Glomerular endothelial cell (primary cell): ENCODE results near the gene GPHA2. TPM values are rescaled to one million over a fixed set of nuclear protein-coding genes. Genes with fewer than 3 reads are reported as not detected.

ENCODE experiments used
- DNase-seq: peaks from one replicate; pipeline ENCODE4 v3.0.0-alpha.2; 2011; ENCODE audit warnings: low read depth, low spot score; ENCODE audit errors: extremely low read depth
- total RNA-seq: library from RNA; depleted of rRNA; stranded (reverse); fragments of >200 nt; gene quantifications from 2 replicates; pipeline ENCODE4 v1.2.3, GENCODE V29; 2015

GPHA2 gene
- total RNA-seq, 1 donor from 2014 or later = not detected

DNA sequence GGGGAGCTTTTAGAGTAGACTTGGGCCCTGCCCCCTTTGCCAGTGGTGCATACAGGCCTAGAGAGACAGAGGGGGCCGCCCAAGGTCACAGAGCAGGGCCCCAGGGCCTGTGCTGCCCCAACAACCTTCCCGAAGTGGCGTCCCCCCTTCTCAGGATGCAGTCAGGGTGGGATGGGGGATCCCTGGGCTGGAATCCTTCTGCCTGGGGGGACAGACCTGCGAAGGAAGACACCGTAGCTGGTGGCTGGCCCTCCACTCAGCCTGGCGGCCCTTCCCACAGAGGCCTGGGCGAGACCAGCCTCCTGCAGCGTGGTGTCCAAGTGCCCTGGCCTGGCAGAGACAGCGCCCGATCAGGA lies 42.9 kb downstream of the GPHA2 start:
- DNase-seq = no peak

DNA sequence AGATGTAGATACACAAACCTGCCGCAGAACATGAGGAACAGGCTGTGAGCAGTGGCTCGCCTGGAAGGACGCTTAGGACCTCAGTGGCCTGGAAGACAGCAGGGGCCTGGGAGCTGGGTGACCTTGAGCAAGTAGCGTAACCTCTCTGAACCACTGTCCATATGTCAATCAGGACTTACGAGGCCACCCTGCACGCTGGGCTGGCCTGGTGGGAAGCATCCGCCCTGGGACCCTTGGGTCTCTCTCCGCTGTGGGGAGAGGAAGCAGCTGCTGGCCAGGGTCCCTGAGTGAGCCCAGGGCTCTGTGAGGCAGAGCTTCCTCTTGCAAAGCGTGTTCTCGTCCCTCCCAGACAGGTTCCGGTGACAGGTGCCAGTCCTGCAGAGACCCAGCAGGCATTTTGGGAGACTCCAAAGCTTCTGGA lies 43.3 kb downstream of the GPHA2 start:
- no peak for DNase-seq

DNA sequence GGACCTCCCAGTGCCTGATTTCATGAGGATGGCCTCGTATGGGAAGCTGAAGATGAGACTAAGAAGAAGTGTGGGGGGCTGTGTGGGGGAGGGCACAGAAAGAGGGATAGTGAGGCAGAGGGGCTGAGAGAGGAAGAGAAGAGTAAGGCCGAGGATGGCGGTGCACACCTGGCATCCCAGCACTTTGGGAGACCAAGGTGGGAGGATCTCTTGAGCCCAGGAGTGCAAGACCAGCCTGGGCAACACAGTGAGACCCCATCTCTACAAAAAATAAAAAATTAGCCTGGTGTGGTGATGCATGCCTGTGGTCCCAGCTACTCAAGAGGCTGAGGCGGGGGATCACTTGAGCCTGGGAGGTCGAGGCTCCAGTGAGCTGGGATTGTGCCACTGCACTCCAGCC lies 43.8 kb downstream of the GPHA2 start:
- DNase-seq = no peak

DNA sequence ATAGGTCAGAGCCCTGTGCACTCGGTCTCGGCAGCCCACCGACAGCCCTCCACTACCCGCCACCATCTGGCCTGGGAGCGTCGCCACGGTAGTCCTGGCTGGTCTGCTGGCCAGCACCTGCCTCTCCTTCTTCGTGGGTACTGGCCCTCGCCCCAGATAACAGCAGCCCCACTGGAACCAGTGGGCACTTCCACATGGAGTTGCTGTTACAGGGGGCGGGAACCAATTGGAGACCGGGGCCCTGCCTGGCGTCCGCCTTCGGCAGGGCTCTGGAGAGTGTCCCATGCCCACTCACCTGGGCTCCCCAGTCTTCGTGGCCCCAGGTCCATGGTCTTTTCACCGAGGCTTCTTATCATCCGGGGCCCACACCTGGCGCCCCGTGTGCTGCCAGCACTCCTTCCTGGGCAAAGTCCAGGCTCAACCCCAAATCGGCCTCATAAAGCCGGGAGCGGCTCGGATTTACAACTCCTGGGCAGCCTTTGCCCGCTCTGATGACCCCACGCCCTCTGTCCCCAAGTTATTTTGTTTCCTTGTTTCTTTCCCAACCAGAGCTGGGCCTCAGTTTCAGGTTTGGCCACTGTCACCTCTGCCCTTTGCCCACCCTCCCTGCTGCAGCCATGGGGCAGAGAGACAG lies 44.4 kb downstream of the GPHA2 start:
- no peak for DNase-seq

DNA sequence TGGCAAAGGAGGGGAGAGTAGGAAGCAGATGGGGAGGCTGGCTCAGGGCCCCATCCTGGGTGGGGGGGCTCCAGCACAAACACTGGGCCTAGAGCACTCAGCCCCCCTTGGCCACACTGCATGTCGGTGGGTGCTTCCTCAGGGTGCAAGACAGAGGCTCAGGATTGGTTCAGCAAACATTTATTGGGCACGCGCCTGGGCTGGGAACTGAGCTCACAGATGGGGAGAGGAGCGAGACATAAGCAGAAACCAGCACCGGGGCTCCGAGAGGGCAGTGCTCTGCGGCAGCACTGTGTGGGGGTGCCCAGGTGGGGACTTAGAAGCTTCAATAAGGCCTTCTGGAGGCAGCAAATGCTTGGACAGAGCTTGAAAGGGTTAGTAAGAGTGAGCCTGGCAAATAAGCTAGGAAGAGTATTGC lies 45.2 kb downstream of the GPHA2 start:
- no peak for DNase-seq

DNA sequence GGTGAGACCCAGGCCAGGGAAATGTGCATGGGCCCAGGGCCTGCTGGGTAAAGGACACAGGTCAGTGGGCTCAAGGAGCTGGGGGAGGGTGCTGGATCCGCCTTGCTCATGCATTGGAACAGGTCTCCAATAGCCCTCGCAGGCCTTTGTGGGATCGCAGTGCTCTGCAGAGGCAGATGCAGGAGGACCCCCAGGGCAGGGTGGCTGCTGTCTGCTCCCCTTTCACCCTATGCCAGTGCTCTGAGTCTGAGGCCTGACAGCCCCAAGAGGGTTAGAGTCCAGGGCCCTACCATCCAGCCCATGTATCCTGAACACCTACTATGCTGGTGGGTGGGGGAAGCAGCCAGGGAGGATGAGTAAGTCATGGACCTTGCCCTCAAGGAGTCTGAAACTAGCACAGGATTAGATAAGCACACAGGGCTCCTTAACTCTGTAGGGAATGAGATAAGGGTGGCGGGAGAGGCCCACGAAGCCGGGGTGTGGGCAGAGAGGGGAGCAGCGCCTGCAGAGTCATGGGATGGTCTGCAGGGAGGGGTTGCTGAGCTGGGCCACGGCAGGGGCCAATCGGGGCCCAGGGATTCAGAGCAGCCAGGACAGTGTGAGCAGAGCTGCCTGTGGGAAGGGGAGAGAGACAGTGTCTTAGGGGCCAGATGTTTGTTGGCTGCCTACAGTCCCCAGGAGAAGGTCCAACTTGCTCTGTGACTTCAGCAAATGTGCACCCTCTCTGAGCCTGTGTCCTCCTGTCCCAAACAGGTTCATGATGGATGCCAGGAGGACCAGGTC lies 46.8 kb downstream of the GPHA2 start:
- no peak for DNase-seq

DNA sequence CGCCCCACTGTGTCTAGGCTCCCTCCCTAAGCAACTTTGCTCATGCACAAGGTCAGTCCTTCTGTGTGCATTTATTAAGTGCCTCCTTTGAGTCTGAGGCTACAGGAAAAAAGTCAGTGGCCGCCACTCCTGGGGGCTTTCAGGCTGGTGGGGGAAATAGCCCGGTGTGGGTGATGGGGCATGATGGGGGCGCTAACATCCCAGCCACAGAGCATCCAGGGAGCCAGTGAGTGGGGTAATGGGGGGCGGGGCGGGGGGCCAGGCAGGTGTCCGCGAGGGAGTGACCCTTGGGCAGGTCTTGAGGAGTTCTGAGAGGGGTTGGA lies 47.3 kb downstream of the GPHA2 start:
- no peak for DNase-seq

DNA sequence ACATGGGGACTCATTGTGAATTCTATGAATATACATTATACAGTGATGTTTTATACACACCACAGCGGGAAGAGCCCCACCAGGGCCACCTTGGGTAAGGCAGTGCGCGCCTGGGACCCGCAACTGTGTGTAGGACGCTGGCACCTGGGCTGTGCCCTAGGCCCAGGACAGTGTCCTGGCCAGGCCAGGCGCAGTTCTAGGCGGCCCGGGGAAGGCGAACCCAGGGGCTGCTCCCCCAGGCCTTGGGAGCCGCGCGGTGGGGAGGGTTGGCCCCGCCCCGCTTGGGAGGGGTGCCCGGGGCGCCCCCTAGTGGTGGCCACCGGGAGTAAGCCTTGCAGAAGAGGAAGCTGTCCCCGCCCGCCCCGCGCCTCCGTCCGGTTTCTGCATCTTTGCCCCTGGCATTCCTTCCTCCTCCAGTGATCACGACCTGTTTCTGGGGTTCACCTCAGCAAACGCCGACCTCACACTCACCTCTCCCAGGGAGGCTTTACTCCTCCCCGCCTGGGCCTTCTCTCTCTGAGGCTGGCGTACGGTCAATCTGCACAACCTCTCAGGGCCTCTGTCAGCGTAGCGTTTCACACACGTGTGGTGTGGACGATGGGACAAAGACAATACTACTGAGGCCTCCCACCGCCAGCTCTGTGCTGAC lies 47.8 kb downstream of the GPHA2 start:
- no peak for DNase-seq

DNA sequence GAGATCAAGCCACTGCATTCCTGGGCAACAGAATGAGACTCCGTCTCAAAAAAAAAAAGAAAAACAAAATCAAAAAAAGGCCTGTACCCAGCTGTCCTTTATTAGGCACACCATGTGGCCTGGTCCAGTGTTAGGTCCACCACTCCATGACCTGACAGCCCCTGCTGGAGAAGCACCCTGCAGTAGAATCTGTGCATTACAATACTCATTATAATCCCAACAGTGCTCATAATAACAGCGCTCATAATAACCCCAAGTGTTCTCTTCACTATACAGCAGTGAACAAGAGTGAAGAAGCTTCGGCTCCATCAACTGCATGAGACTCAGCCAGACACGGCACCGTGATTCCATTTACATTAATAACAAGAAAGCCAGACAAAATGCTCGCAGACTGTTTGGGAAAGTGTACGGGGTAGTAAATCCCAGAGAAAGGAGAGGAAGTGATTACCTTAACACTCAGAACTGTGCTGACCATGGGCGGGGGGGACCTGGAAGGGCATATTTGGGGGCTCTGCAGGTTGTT lies 48.4 kb downstream of the GPHA2 start:
- DNase-seq = no peak

DNA sequence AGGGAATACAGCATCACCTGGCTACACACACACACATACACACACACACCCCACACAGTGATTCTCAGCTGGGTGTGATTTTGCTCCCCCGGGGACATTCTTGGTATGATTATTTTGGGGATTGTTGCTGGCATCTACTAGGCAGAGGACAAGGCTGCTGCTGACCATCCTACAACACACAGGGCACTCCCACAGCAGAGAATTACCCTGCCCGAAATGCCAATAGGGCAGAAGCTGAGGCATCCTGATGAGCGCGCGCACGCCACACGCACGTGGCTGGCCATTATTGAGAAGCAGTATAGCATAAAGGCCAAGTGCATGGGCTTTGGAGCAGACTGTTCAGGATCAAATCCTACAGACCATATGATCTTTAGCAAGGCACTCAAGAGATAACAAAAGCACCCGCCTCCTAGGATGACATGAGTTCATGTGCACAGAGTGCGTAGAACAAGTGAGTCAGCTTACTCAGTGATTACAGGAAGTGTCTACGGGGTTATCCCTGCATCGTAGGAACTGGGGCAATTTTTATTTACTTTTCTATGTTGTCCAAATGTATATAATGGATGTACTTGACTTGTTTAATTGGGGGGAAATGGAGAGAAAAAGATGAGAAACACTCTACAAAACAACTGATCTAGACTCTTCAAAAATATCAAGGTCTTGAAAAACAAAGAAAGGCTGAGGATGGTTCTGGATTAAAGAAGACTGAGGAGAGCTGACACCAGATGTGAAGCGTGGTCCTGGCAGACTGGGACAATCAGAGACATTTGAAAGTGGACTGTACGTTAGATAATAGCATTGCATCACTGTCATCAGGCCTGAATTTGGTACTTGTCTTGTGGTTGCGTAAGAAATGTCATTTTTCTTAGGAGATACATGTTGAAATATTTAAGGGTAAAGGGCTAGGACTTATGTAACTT lies 50.1 kb downstream of the GPHA2 start:
- no peak for DNase-seq

Other genes with a start within 250 kb of the GPHA2 start
- not detected in 2 replicates for gene NRXN2, start 212.7 kb downstream of the GPHA2 start, total RNA-seq
- gene RASGRP2, start 191.8 kb downstream of the GPHA2 start, total RNA-seq = 0.34 and 1.3 TPM in 2 replicates
- not detected in 2 replicates for gene PYGM, start 175.9 kb downstream of the GPHA2 start, total RNA-seq
- gene SF1, start 157.4 kb downstream of the GPHA2 start, total RNA-seq = 213 and 277 TPM in 2 replicates
- 39.6 and 49.6 TPM in 2 replicates for gene MAP4K2, start 132.7 kb downstream of the GPHA2 start, total RNA-seq
- 22.7 and 26.4 TPM in 2 replicates for gene MEN1, start 125.3 kb downstream of the GPHA2 start, total RNA-seq
- 0.44 and 0.64 TPM in 2 replicates for gene CDC42BPG, start 91.2 kb downstream of the GPHA2 start, total RNA-seq
- gene EHD1, start 57.3 kb downstream of the GPHA2 start, total RNA-seq = 142 and 158 TPM in 2 replicates
- 27.6 and 34.5 TPM in 2 replicates for gene ATG2A, start 18.7 kb downstream of the GPHA2 start, total RNA-seq
- 27.2 and 47.9 TPM in 2 replicates for gene PPP2R5B, start 11.2 kb downstream of the GPHA2 start, total RNA-seq
- 0.68 TPM in 1 of 2 replicates, not detected in the other for gene MAJIN, start 36.2 kb upstream of the GPHA2 start, total RNA-seq
- 1.3 and 2.7 TPM in 2 replicates for gene BATF2, start 61.1 kb upstream of the GPHA2 start, total RNA-seq
- gene ARL2, start 78.3 kb upstream of the GPHA2 start, total RNA-seq = 191 and 202 TPM in 2 replicates
- 12.4 and 12.6 TPM in 2 replicates for gene SNX15, start 91.5 kb upstream of the GPHA2 start, total RNA-seq
- 16.8 and 17.8 TPM in 2 replicates for gene SAC3D1, start 105.3 kb upstream of the GPHA2 start, total RNA-seq
- gene NAALADL1, start 122.7 kb upstream of the GPHA2 start, total RNA-seq = 2.8 and 5.5 TPM in 2 replicates
- gene CDCA5, start 148.1 kb upstream of the GPHA2 start, total RNA-seq = 3.7 and 5.1 TPM in 2 replicates
- gene ZFPL1, start 148.3 kb upstream of the GPHA2 start, total RNA-seq = 34.7 and 49.8 TPM in 2 replicates
- gene VPS51, start 160.3 kb upstream of the GPHA2 start, total RNA-seq = 318 and 356 TPM in 2 replicates
- gene TM7SF2, start 176.0 kb upstream of the GPHA2 start, total RNA-seq = 12.8 and 28.2 TPM in 2 replicates
- gene ZNHIT2, start 181.8 kb upstream of the GPHA2 start, total RNA-seq = 14.0 and 14.7 TPM in 2 replicates
- 461 and 516 TPM in 2 replicates for gene FAU, start 186.2 kb upstream of the GPHA2 start, total RNA-seq
- 49.7 and 57.4 TPM in 2 replicates for gene MRPL49, start 186.4 kb upstream of the GPHA2 start, total RNA-seq
- gene SYVN1, start 198.6 kb upstream of the GPHA2 start, total RNA-seq = 23.3 and 38.4 TPM in 2 replicates
- not detected in 2 replicates for gene SPDYC, start 234.3 kb upstream of the GPHA2 start, total RNA-seq
- gene CAPN1, start 246.0 kb upstream of the GPHA2 start, total RNA-seq = 235 and 239 TPM in 2 replicates